ENCODE data around the gene HIVEP3. TPM values are rescaled to one million over a fixed set of nuclear protein-coding genes. Genes with fewer than 3 reads are reported as not detected.

The HIVEP3 gene
- total and polyA plus RNA-seq, 2 of the 13 experiments (the other 11 are each of a cell fraction or from before 2014, with no cell fraction given): 0.05 TPM; not detected in 1

DNA sequence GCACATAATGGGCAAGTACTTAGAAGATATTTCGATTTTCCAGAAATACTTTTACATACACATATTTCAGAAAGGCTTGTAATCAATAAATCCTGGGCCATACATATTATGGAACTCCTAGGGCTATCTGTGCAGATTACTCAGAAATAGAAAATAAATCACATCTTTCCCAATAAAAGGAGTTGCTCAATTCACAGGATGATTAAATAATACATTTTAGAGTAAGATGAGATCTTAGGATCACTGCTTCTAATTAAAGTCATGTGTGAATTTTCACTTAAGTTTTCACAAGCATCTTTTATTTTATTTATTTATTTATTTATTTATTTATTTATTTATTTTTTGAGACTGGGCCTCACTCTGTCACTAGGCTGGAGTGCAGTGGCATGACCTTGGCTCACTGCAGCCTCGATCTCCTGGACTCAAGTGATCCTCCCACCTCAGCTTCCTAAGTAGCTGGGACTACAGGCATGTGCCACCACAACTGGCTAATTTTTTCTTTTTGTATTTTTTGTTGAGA is 144.2 kb downstream of the HIVEP3 start:
- in situ Hi-C loops (cut with HindIII; ENCODE audit: extremely low pct_ligation_motif_present, low pct_unique_long_range_greater_than_20kb) (no loop called here), intact Hi-C loops (cut with micrococcal nuclease; ENCODE audit: unreplicated experiment) (no loop called here)
- Histone ChIP-seq H3K27me3 (ENCODE audit: control insufficient read depth in 1 of 2, insufficient read depth in 2 of 2, low read length in 2 of 2) (no peaks in the 10 kb centered on the region), H2AFZ (ENCODE audit: low read length) (no peak overlapping the region), H3K36me3 (replicated peaks in 1 of 2; ENCODE audit: control insufficient read depth in 1 of 2, insufficient read depth in 2 of 2, low read length in 2 of 2) (no peaks in the 10 kb centered on the region), H3K4me1 (ENCODE audit: insufficient read depth, low read length) (no peaks in the 10 kb centered on the region), H3K4me3 (replicated peaks in 1 of 3; ENCODE audit: insufficient read depth in 1 of 3, low read depth in 2 of 3, low read length in 3 of 3) (no peak overlapping the region), H3K9me3 (ENCODE audit: low read length) (no peaks in the 10 kb centered on the region), H3K4me2 (ENCODE audit: low read depth, low read length) (no peak overlapping the region), H3K27ac (ENCODE audit: extremely low read length, insufficient read depth, low read length) (no peak overlapping the region), H3K9ac (ENCODE audit: insufficient read depth, low read depth, low read length) (no peak overlapping the region), H3K79me2 (ENCODE audit: insufficient read depth, low read length) (no peaks in the 10 kb centered on the region), H4K20me1 (ENCODE audit: insufficient read depth, low read length) (no peaks in the 10 kb centered on the region)
- CTCF ChIA-PET (ENCODE audit: low intra/inter-chr PET ratio, low total read pairs): no interaction called here
- WGBS (ENCODE audit: low lambda C conversion rate): 0% methylated on average over 2 of the region's 2 CpGs
- POLR2A ChIA-PET: no interaction called here
- FAIRE-seq: no peak
- no peak for TF ChIP-seq ZNF839 (CRISPR knock-in tag; IDR thresholded peaks at IDR 0.05; ENCODE audit: borderline replicate concordance)
- TF ChIP-seq BRD4 (CRISPR knock-in tag; IDR thresholded peaks at IDR 0.05): no peak
- no peak for TF ChIP-seq FOXM1 (CRISPR knock-in tag; IDR thresholded peaks at IDR 0.05)
- no peak for TF ChIP-seq ZNF337 (CRISPR knock-in tag; IDR thresholded peaks at IDR 0.05; ENCODE audit: borderline replicate concordance, low read depth)
- no peak for ATAC-seq
- no peak for DNase-seq (ENCODE audit: low spot score)
- BruUV-seq (replicated peaks): no TSS peak

DNA sequence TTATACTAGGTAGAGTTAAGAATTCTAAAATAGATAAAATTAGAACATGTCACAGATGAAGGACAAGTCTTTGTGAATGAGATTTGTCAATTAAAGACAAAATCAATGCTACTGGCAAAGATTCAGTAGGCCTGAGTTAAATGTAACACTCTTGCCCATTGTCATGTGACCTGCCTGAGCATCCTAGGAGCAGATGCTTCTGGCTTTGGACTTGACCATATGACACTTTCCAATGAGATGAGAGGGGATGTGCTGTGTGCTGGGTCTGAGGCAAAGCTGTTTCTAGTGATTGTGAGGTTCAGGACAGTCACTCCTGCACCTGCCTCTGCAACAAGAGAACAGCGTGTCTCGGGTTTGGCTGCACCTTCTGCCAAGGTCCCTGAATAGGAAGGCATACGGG is 144.9 kb downstream of the HIVEP3 start:
- intact Hi-C loops (cut with micrococcal nuclease; ENCODE audit: unreplicated experiment): no loop called here
- FAIRE-seq (no peak), DNase-seq (ENCODE audit: low spot score) (no peak), ATAC-seq (no peak)
- peaks cover under 1% of the 10 kb centered on the region in 2 experiments; a peak in 2 of 5 replicates for H3K27me3 ChIP-seq (ENCODE audit: control insufficient read depth in 1 of 2, insufficient read depth in 2 of 2, low read length in 2 of 2)
- H3K36me3 ChIP-seq (replicated peaks in 1 of 2; ENCODE audit: control insufficient read depth in 1 of 2, insufficient read depth in 2 of 2, low read length in 2 of 2): no peaks in the 10 kb centered on the region
- in situ Hi-C loops (cut with HindIII; ENCODE audit: extremely low pct_ligation_motif_present, low pct_unique_long_range_greater_than_20kb): no loop called here
- no peak overlapping the region for H3K27ac ChIP-seq (ENCODE audit: extremely low read length, insufficient read depth, low read length)
- no peak overlapping the region for H2AFZ ChIP-seq (ENCODE audit: low read length)
- H3K9ac ChIP-seq (ENCODE audit: insufficient read depth, low read depth, low read length): no peak overlapping the region
- no peaks in the 10 kb centered on the region for H3K4me1 ChIP-seq (ENCODE audit: insufficient read depth, low read length)
- TF ChIP-seq HNRNPK (IDR thresholded peaks at IDR 0.05; ENCODE audit: low read depth, low read length, poor library complexity, severe bottlenecking): no peak
- TF ChIP-seq PTBP1 (IDR thresholded peaks at IDR 0.05; ENCODE audit: low read depth, low read length, poor library complexity, severe bottlenecking): no peak
- TF ChIP-seq SIN3B (IDR thresholded peaks at IDR 0.05; ENCODE audit: low read length): no peak
- no peak for TF ChIP-seq REXO4 (CRISPR knock-in tag; IDR thresholded peaks at IDR 0.05; ENCODE audit: borderline replicate concordance)
- TF ChIP-seq, protein P1, sequence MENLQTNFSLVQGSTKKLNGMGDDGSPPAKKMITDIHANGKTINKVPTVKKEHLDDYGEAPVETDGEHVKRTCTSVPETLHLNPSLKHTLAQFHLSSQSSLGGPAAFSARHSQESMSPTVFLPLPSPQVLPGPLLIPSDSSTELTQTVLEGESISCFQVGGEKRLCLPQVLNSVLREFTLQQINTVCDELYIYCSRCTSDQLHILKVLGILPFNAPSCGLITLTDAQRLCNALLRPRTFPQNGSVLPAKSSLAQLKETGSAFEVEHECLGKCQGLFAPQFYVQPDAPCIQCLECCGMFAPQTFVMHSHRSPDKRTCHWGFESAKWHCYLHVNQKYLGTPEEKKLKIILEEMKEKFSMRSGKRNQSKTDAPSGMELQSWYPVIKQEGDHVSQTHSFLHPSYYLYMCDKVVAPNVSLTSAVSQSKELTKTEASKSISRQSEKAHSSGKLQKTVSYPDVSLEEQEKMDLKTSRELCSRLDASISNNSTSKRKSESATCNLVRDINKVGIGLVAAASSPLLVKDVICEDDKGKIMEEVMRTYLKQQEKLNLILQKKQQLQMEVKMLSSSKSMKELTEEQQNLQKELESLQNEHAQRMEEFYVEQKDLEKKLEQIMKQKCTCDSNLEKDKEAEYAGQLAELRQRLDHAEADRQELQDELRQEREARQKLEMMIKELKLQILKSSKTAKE (CRISPR knock-in tag; IDR thresholded peaks at IDR 0.05; ENCODE audit: borderline replicate concordance): no peak
- no peak for TF ChIP-seq SUZ12 (IDR thresholded peaks at IDR 0.05; ENCODE audit: low read depth, low read length)
- no peaks in the 10 kb centered on the region for H3K9me3 ChIP-seq (ENCODE audit: low read length)
- H4K20me1 ChIP-seq (ENCODE audit: insufficient read depth, low read length): no peaks in the 10 kb centered on the region
- no TSS peak for BruUV-seq (replicated peaks)
- H3K4me2 ChIP-seq (ENCODE audit: low read depth, low read length): no peak overlapping the region
- ChIA-PET POLR2A (no interaction called here), CTCF (ENCODE audit: low intra/inter-chr PET ratio, low total read pairs) (no interaction called here)
- 8% methylated on average over 2 of the region's 3 CpGs for WGBS (ENCODE audit: low lambda C conversion rate)
- no peak overlapping the region for H3K4me3 ChIP-seq (replicated peaks in 1 of 3; ENCODE audit: insufficient read depth in 1 of 3, low read depth in 2 of 3, low read length in 3 of 3)
- no peaks in the 10 kb centered on the region for H3K79me2 ChIP-seq (ENCODE audit: insufficient read depth, low read length)

All from HepG2 (cell line).